ENCODE measurements around the gene HSPB2.

GRCh38 chr11:111957663-111958444, 45.3 kb downstream of the HSPB2 start:
- no peak for TF ChIP-seq EZH2 (IDR thresholded peaks at IDR 0.05; ENCODE audit: low read depth, low read length, severe bottlenecking)
- TF ChIP-seq ATF2 (IDR thresholded peaks at IDR 0.05; ENCODE audit: low read length): no peak
- TF ChIP-seq JUND (IDR thresholded peaks at IDR 0.05; ENCODE audit: low read length): no peak
- no peak for TF ChIP-seq CHD2 (IDR thresholded peaks at IDR 0.05; ENCODE audit: low read length)
- TF ChIP-seq POLR2A (IDR thresholded peaks at IDR 0.05; ENCODE audit: control extremely low read depth in 1 of 2, low read depth in 2 of 2, low read length in 2 of 2): no peak
- TF ChIP-seq ZNF274 (IDR thresholded peaks at IDR 0.05; ENCODE audit: borderline replicate concordance, extremely low read depth, low read length): no peak
- no peak for TF ChIP-seq YY1 (IDR thresholded peaks at IDR 0.05; ENCODE audit: low read depth, low read length)
- TF ChIP-seq HDAC2 (IDR thresholded peaks at IDR 0.05; ENCODE audit: borderline replicate concordance in 1 of 2, low read depth in 2 of 2, low read length in 2 of 2): no peak
- TF ChIP-seq BRCA1 (IDR thresholded peaks at IDR 0.05; ENCODE audit: low read depth, low read length): no peak
- TF ChIP-seq MAFK (IDR thresholded peaks at IDR 0.05; ENCODE audit: low read depth, low read length): no peak
- TF ChIP-seq RAD21 (IDR thresholded peaks at IDR 0.05 in 1 of 2, conservative IDR thresholded peaks at IDR 0.05 in 1 of 2; ENCODE audit: low read depth in 2 of 2, low read length in 2 of 2): no peak
